Anterior cingulate cortex (tissue), 58 donors: Measurements from ENCODE around the gene GYS1.
"Not testable (repeated sequence)": the region's sequence is repeated elsewhere in the genome, so short reads cannot be mapped to it uniquely, and the experiment has no call there.

Experiments used
- DNase-seq, 58 donors: peaks; one replicate each; lab custom pipeline; 2025; lab: John Stamatoyannopoulos, UW

Gene GYS1

GRCh38 chr19:48950159-48950558, 43.0 kb downstream of the GYS1 start:
- no peak for DNase-seq

DNA sequence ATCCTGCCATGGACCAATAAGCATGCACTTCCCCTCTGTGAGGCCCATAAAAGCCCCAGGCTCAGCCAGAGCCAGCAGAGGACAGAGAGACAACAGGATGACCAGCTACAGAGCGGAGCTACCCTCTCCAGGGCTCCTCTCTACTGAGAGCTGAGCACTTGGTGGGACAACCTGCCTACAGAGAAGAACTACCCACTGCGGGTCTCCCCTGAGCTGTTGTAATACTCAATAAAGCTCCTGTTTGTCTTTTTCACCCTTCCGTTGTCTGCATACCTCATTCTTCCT, 45.9 kb downstream of the GYS1 start:
- DNase-seq, result no peak

GRCh38 chr19:48946463-48947257, 46.4 kb downstream of the GYS1 start:
- no peak for DNase-seq

- no peak for DNase-seq
Measured at GRCh38 chr19:48945817-48946216, 47.3 kb downstream of the GYS1 start.

DNA sequence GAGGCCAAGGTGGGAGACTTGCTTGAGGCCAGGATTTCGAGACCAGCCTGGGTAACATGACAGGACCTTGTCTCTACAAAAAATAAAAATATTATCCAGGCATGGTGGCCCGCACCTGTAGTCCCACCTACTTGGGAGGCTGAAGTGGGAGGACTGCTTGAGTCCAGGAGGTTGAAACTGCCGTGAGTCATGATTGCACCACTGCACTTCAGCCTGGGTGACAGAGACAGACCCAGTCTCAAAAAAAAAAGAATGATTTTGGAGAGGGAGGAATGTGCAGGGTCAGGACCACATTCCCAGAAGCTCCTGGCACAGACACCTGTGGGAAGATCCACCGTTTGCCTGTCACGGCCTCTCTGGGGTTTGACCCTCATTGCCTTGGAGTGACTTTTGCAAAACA, 47.7 kb downstream of the GYS1 start:
- no peak for DNase-seq

DNA sequence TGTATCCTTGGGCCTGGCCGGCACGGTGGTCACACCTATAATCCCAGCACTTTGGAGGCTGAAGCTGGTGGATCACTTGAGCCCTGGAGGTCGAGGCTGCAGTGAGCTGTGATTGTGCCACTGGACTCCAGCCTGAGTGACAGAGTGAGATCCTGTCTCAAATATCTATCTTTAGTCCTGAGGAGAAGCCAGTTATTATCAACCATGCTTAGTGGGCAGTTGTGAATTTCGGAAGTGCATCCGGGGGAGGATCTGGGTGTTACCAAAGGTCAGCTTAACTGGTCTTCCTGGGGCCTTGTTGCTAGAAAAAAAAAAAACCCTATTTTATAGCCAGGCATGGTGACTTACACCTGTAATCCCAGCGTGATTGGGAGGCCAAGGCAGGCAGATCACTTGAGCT, 50.0 kb downstream of the GYS1 start:
- DNase-seq, result no peak

- DNase-seq, result no peak
Measured at GRCh38 chr19:48940902-48941301, 52.2 kb downstream of the GYS1 start.

GRCh38 chr19:48938256-48938655, 54.9 kb downstream of the GYS1 start:
- no peak for DNase-seq

GRCh38 chr19:48935864-48936263, 57.2 kb downstream of the GYS1 start:
- DNase-seq, result no peak

GRCh38 chr19:48934837-48935236, 58.3 kb downstream of the GYS1 start:
- DNase-seq, result no peak

DNA sequence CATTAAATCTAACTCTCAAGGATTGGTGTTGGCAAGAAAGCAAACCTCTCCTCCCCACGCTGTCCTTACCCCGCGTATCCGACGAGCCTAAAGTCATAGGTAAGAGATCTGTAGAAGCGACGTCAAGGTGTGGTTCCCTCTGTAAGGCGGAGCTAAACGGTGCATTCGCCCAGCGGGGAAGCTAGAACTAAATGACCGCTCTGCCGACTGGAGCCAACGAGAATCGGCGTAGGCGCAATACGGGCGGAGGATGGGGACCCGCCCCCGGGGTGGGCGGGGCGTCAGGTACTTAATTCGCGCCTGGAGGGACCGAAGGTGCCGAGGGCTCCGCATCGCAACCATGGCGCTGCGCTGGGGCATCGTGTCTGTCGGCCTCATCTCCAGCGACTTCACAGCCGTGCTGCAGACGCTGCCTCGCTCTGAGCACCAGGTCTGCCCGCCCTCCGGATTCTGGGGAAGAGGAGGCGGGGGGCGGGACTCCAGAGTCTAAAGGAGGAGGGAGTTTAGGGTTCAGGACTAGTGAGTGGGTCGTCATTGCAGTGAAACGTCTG, 59.7 kb downstream of the GYS1 start, which contains the start of gene DHDH:
Gene DHDH, plus strand, starts transcription at position 318 of the 551 bp plus-strand sequence. Its CDS starts 23 bp downstream, at position 341.
- peak in 52 of 58 donors; percentile 5 to 82 (median 46) for DNase-seq

DNA sequence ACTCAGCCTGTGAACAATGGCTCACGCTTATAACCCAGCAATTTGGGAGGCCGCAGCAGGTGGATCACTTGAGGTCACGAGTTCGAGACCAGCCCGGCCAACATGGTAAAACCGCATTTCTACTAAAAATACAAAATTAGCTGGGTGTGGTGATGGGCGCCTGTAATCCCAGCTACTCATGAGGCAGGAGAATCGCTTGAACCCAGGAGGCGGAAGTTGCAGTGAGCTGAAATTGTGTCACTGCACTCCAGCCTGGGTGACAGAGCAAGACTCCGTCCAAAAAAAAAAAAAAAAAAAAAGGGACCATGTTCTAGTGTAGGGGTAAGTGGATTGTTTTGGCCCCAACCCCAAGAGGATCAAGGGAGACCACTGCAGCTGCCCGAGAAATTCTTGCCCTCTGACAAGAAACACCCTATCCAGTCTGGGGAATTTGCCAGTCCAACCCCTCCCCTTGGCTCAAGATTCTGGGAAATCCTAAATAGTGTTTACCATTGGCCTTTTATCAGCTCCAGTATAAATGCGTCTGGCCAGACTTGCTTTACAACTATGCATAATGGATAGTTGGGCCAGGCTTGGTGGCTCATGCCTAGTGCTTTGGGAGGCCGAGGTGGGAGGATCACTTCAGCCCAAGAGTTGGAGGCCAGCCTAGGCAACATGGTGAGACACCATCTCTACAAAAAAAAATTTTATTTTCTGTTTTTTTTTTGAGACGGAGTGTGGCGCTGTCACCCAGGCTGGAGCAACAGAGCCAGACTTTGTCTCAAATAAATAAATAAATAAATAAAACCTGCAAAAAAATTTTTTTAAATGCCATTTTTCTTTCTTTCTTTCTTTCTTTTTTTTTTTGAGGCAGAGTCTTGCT, 64.7 kb downstream of the GYS1 start:
- DNase-seq, result no peak

DNA sequence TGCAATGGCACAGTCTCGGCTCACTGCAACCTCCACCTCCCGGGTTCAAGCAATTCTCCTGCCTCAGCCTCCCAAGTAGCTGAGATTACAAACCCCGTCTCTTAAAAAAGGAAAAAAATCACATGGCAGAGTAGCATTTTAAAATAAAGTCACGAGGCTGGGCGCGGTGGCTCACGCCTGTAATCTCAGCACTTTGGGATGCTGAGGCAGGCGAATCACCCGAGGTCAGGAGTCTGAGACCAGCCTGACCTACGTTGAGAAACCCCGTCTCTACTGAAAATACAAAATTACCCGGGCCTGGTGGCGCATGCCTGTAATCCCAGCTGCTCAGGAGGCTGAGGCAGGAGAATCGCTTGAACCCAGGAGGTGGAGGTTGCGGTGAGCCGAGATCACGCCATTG, 65.4 kb downstream of the GYS1 start:
- DNase-seq, result not testable (repeated sequence)

- DNase-seq, result peak in 50 of 58 donors; percentile 4 to 85 (median 35)
Measured at GRCh38 chr19:48926909-48927308, 66.2 kb downstream of the GYS1 start.

- not testable (repeated sequence) for DNase-seq
Measured at GRCh38 chr19:48925890-48926289, 67.2 kb downstream of the GYS1 start.

- DNase-seq, result no peak
Measured at GRCh38 chr19:48925240-48925843, 67.8 kb downstream of the GYS1 start.

DNA sequence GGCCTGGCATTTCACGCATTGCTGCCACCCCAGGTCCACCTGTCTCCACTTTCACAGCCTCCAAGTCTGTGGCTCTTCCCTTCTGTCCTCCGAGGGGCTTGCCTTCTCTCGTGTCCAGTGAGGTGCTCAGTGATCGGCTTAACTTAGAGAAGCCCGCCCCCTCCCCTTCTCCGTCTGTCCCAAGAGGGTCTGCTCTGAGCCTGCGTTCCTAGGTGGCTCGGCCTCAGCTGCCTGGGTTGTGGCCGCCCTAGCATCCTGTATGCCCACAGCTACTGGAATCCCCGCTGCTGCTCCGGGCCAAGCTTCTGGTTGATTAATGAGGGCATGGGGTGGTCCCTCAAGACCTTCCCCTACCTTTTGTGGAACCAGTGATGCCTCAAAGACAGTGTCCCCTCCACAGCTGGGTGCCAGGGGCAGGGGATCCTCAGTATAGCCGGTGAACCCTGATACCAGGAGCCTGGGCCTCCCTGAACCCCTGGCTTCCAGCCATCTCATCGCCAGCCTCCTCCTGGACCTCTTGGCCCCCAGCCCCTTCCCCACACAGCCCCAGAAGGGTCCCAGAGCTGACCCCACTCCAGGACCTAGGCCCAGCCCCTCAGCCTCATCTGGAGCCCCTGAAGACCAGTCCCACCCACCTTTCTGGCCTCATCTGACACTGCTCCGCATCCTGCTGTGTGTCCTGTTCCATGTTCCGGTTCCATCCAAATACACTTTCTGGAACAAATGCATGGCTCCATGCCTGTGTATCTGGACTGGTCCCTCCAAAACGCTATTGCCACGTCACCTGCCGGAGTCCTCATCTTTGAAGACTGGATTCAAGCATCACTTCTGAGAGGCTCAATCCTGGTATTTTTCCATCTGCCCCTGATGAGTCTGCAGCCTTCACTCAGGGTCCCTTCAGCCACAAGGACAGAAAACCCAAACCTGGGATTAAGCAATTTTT, 70.3 kb downstream of the GYS1 start:
- DNase-seq, result no peak

DNA sequence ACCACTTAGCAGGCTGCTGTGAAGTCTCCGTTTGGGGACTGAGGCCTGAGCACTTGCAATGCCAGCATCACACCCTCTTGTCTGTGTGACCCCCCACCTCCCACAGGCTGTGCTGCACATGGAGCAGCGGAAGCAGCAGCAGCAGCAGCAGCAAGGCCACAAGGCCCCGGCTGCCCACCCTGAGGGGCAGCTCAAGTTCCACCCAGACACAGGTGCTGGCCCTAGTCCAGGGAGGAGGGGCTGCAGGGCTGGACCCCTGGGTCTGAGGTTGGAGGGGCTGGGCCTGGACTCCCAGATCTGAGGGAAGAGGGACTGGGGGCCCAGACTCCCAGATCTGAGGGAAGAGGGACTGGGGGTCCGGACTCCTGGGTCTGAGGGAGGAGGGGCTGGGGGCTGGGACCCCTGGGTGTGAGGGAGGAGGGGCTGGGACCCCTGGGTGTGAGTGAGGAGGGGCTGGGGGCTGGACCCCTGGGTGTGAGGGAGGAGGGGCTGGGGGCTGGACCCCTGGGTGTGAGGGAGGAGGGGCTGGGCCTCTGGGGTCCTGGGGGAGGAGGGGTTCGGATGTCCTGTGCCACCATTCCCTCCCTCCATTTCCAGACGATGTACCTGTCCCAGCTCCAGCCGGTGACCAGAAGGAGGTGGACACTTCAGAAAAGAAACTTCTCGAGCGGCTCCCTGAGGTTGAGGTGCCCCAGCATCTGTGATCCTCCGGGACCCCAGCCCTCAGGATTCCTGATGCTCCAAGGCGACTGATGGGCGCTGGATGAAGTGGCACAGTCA, 71.2 kb downstream of the GYS1 start:
- no peak for DNase-seq

DNA sequence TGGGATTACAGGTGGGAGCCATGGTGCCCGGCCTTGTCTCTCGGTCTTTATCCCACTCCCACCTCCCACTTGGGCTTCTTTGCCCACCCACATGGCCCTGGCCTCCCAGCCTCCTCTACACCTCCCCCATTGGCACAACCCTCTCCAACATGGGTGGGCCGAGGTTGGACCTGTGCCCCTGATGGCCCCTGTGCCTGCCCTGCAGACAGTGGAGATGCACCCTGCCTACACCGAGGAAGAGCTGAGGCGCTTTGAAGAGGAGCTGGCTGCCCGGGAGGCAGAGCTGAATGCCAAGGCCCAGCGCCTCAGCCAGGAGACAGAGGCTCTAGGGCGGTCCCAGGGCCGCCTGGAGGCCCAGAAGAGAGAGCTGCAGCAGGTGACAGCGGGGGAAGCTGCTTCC, 72.2 kb downstream of the GYS1 start:
- DNase-seq, result no peak
